C1 segment of cervical spinal cord (tissue), 14 donors: ENCODE measurements around the gene SUCNR1.
"Not testable (repeated sequence)": the region's sequence is repeated elsewhere in the genome, so short reads cannot be mapped to it uniquely, and the experiment has no call there.

ENCODE experiments used
- DNase-seq, 14 donors: peaks; one replicate each; lab custom pipeline; 2025; lab: John Stamatoyannopoulos, UW

SUCNR1 gene

DNA sequence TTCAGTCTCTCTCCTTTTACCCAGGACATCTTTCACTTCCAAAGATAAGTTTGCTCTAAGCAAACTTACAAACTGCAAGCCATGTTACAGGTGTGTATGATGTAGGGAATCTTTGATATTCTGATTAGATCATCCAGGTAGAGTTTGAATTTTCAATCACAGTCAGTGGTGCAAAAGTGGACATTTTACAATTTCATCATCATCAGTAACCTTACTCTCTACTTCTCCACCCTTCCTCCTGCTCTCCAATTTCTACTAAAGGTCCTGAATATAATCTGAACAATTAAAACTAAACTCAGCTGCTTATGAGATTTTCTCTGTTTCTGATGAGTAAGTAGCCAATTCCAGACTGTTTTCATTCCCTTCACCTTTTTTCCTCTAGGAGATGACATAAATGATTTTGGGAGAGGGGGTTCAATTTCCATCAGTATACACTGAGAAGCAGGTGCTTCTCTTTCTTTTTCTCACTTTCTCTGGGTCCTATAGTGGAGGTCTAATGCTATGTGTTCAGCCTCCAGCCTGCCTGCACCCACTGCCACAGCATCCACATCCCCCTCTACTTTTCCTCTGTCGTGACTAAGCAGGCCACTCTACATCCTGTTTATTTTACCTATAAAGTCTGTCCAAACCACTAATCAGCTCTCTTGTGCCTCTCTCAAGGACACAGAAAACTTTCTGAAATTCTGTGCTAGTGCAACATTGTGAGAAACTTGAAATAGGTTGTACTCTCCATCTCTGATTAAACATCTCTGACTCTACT lies 27.6 kb downstream of the SUCNR1 start:
- DNase-seq: no peak

DNA sequence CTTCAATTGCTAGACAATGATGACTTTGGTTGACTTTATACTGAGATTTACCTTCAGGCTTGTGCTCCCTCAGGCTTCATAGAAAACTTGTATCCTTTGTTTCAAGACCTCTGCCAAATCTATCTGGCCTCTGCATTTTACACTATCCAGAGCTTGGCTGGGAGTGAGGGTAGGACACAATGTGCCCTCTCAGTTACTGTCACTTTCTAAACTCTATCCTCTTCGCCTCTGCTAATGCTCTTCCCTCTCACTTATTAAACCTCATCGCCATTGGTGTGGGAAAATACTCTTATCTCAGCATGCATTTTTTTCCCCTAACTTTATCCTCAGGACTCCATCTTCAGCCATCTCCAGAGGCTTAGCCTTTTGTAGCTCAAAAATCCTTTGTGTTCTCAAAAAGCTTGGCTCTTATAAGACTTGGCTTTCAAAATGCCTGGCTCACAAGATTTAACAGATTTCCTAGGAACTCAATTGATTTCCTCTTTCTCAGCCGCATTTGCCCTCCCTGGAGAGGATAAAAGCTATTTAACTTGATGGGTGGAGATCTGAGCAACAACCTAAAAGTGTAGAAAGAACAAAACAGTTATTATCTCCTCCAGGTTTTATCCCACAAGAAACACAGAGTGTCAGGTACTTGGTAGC lies 28.3 kb downstream of the SUCNR1 start:
- no peak for DNase-seq

DNA sequence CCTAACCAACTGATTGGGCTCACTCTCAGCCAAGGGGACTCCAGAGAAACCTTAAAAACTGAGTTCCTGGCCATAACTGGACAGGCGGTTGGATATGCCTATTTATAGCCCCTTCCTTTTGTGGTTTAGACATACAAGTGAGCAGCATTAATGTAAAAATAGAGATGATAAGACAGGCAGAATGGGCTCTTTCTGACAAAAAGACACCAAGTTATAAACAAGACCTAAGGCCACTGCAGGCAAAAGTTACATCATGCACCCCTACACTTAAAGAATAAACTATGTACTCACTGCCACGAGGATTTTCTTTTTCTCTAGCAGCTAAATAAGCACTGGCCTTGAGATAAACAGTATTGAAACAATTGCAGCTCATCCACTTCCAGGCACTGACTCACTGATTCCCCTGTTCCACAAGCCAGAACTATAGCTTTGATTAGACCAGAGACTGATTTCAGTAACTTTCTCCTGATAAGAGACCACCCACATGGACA lies 30.1 kb downstream of the SUCNR1 start:
- no peak for DNase-seq

DNA sequence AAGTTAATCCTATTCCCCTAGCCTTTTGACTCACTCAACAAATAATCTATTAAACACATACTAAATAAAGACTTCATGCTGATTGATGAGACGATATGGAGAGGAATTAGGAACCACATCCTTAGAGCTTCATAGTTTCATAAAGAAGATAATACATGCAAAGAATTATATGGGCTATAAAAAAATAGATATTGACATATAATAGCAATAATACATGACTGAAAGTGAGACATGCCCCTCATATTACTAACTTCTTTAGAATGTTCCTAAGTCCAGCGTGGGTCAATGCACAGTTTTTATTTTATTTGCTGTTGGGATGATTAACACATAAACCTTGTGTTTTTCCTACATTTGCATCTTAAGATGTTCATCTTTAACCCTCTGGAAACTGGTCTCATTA lies 32.2 kb downstream of the SUCNR1 start:
- no peak for DNase-seq

DNA sequence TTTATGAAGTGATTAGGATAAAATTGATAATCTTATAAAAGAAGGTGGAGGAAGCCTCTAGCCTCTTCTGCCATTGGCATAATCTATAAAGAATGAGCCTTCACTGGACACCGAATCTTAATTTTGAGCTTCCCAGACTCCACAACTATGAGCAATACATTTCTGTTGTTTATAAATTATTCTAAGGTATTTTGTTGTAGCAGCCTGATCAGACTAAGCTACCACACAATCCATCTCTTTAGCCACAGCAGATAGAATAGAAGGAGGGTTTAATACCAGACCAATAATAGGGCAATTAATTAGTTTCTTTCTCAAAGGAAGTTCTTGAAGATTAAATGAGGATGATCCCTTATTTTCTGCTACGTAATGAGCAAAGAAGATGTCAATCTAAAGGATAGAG lies 33.3 kb downstream of the SUCNR1 start:
- no peak for DNase-seq

- no peak for DNase-seq
Measured at GRCh38 chr3:151908399-151908798, 35.0 kb downstream of the SUCNR1 start.

DNA sequence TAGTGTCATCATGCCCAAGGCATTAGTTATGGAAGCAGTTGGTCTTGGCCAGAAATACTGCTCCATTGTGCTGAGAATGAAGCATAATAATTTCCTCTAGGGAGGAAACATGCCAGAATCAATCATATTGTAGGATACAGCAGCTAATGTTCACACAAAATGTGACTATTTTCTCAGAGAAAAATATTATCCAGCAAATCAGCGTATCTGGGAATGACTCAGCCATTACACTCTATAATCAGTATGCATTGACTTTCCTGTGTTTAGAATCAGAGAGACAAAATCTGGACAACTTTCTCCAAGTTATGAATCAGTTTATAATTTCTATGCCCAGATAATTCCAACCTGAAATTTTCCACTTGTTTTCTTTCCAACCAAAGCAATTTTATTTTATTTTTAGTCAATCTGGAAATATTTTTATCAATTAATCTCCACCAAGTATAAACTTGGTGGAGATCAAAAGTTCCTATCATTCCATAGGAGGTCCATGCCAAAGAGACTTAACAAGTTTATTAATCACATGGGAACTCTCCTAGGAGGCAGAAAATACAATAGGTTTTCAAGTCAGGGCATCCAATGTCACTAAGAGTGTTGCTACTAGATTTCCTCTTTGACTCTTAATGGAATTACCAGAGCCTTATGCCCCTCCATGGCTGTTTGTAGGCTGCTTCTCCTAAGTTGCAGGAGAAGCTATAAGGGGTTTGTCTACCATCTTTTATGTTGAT lies 36.4 kb downstream of the SUCNR1 start:
- DNase-seq: no peak

DNA sequence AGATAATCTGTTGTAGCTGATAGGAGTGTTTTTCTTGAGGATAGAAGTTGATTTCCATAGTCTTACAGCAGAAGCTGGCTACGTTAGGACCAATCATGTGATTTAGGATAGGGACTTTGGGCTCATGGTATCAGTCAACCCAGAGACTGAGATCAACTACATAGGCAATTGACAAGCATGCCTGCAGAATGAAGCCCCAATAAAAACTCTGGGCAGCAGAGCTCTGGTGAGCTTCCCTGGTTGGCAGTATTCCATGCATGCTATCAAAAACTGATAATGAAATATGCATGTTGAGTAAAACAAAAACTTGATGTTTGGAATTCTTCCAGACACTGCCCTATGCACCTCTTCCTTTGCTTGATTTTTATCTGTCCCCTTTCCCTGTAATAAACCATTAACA lies 38.0 kb downstream of the SUCNR1 start:
- no peak for DNase-seq

- no peak for DNase-seq
Measured at GRCh38 chr3:151912028-151912427, 38.6 kb downstream of the SUCNR1 start.

DNA sequence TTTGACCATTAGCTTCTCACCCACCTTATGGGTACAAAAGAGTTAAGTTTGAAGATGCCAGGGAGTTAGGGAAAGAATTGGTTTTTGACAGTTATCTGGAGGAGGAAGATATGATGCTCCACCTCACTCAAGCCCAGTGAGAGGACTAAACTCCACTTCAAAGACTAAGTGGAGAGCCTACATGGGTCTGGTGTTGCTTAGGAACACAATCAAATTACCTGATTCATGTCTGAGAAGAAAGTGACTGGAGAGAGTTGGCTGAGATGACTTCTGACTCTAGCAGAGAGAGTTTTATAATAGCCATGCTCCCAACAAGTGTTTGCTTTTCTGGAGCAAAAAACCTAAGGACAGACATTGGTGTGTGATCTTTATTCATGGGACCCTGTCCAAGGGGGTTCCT lies 43.3 kb downstream of the SUCNR1 start:
- DNase-seq: no peak

- no peak for DNase-seq
Measured at GRCh38 chr3:151918253-151919029, 45.0 kb downstream of the SUCNR1 start.

DNA sequence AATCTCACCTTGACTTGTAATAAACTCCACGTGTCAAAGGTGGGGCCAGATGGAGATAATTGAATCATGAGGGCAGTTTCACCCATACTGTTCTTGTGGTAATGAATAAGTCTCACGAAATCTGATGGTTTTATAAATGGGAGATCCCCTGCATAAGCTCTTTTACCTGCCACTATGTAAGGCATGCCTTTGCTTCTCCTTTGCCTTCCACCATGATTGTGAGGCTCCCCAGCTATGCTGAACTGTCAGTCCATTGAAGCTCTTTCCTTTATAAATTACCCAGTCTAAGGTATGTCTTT lies 45.5 kb downstream of the SUCNR1 start:
- no peak for DNase-seq

GRCh38 chr3:151919446-151919845 lies 46.0 kb downstream of the SUCNR1 start:
- DNase-seq: no peak

- DNase-seq: no peak
Measured at GRCh38 chr3:151923901-151924300, 50.5 kb downstream of the SUCNR1 start.

DNA sequence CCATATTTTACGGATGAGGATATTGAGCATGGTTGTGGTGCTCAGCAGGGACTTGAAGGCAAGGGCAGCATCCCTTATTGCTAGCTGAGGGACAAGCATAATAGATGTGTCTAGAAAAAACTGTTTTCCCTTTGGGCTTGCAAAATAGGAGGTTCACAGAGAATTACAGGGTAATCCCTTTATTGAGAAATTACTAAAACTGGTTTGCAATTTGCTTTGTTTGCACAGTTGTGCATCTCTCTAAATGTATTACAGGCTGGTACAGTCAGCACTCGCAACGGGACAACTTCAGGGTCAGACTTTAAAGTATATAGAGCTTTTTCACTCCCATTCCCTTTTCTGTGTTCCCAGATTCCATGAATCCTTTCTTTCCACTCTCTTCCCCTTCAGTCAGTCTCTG lies 51.3 kb downstream of the SUCNR1 start:
- no peak for DNase-seq

GRCh38 chr3:151925419-151925818 lies 52.0 kb downstream of the SUCNR1 start:
- DNase-seq: no peak

DNA sequence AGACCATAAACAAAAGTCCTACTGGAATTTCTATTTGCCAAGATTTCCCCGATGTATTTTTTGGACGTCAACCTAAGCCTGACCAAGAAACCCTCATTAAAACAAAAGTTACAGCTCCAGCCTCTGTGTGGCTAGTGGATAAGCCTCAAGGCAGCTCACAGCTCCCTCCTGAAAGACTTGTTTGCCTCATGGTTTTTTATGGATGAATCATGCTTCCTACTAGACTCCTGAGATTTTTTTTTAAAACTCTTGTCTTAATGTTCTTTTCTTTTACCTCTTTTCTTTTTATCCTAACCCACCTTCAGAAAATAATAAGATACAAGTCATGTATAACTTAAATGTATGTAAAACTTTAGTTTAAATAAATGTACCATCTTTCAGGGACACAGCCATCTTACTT lies 52.4 kb downstream of the SUCNR1 start:
- DNase-seq: no peak

DNA sequence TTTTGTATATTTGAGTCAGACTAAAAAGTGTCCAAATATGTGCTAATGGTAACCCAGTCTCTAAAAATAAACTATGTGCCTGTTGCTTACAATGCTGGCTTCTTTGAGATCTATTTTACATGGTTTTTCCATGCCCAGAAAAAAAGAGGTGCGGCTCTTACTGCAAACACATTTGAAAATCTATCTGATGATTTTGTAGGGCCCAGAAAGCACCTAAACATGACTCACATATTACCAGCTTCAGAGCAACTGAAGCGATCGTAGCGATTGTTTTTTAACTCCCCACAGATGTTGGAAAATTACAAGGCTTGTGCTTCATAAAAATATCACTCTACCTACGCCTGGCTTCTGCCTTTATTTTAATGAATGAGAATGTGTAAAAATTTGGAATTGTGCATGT lies 53.5 kb downstream of the SUCNR1 start:
- no peak for DNase-seq

GRCh38 chr3:151927915-151928525 lies 54.6 kb downstream of the SUCNR1 start:
- not testable (repeated sequence) for DNase-seq

DNA sequence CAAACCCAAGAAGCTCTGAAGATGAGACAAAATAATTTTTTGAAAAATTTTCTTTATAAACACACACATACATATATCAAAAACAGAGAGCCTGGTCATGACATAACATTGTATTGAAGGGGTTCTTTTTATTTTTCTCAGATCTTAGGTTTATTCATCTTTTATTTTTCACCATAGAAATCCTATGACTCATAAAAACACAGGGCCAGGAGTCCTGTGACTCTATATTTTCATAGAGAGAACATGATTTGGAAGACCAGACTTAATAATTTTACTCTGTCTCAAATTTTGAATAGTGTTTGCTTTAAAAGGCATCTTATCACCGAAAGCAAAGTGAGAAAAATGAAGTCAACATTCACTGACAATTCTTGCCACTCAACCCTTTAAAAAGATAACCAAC lies 57.7 kb downstream of the SUCNR1 start:
- DNase-seq: no peak

DNA sequence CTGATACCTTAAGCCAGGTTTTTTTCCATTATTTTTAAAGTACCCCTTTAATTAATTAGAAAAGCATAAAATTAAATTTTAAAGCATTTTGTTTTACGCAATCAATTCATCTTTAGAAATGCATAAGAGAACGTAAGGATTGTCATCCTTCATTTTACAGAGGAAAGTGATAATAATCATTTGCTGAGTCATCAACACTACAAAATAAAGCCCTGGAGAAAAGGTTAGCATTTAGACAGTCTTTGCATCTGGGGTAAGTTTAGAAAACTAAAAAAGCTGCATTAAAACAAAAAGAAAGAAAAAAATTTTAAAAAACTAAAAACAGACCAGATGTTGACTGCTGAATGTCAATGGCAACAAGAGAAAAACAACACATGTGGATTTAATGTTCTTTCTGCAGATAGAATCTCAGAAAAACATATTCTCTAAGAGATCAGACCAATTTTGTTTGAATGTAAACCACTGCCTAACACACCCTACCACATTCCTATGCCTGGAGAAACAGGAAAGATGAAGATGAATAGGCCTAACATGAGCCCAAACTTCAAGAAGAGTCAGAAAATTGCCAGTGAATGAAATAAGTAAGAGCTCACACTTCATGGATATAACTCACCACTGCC lies 59.9 kb downstream of the SUCNR1 start:
- no peak for DNase-seq
